T-helper 22 cell (primary cell): ENCODE measurements around the gene UGT1A3.

Experiments used
- DNase-seq: peaks from one replicate; pipeline ENCODE4 v3.0.0-alpha.2; 2020; ENCODE audit warnings: low read depth

Gene UGT1A3

GRCh38 chr2:233816771-233817170 is 87.9 kb downstream of the UGT1A3 start:
- DNase-seq = no peak

- no peak for DNase-seq
Measured at GRCh38 chr2:233817361-233817911, 88.6 kb downstream of the UGT1A3 start.

GRCh38 chr2:233817995-233818638 is 89.3 kb downstream of the UGT1A3 start:
- DNase-seq = no peak

GRCh38 chr2:233818639-233819621 is 90.1 kb downstream of the UGT1A3 start:
- no peak for DNase-seq

GRCh38 chr2:233819884-233820773 is 91.3 kb downstream of the UGT1A3 start:
- DNase-seq = no peak

GRCh38 chr2:233820774-233821105 is 91.9 kb downstream of the UGT1A3 start:
- DNase-seq = no peak

GRCh38 chr2:233821196-233821595 is 92.4 kb downstream of the UGT1A3 start:
- no peak for DNase-seq

GRCh38 chr2:233821709-233822100 is 92.9 kb downstream of the UGT1A3 start:
- DNase-seq = no peak

GRCh38 chr2:233822101-233822771 is 93.4 kb downstream of the UGT1A3 start:
- no peak for DNase-seq
